Measurements from ENCODE around the gene JMJD6. TPM values are rescaled to one million over a fixed set of nuclear protein-coding genes. Genes with fewer than 3 reads are reported as not detected.

Gene JMJD6
- total RNA-seq, 1 experiment from 2014 or later, result 28.9 TPM

DNA sequence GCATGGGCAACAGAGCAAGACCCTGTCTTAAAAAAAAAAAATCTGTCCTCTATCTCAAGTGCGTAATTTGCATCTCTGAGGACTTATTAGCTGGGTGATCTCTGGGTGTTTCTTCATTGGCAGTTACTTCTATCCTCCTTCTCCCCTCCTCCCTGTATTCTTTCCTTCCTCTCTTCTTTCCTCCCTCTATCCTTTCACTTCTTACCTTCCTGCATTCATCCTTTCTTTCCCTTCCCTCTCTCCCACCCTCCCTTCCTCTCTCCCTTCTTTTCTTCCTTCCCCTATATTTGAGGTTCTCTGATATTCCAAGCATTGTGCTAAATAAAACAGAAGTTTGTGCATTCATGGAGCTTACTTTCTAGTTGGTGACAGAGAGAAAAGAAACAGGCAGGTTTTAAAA lies 22.3 kb upstream of the JMJD6 start:
- Histone ChIP-seq H3T11ph (ENCODE audit: low read length) (no peak overlapping the region), H2BK120ac (ENCODE audit: low read depth, low read length, poor library complexity, severe bottlenecking) (no peak overlapping the region), H3K79me1 (ENCODE audit: insufficient read depth, low read depth, low read length, poor library complexity, severe bottlenecking) (no peaks in the 10 kb centered on the region), H2AK5ac (ENCODE audit: insufficient read length, low read length) (no peak overlapping the region), H3K18ac (ENCODE audit: insufficient read length, low read depth, low read length) (no peak overlapping the region), H4K8ac (replicated peaks; ENCODE audit: insufficient read length, low read depth, low read length) (no peak overlapping the region), H3K56ac (ENCODE audit: insufficient read length, low read depth, low read length) (no peak overlapping the region), H4K91ac (ENCODE audit: insufficient read length, low read depth, low read length) (no peak overlapping the region), H3K79me2 (ENCODE audit: insufficient read depth, low read length) (no peaks in the 10 kb centered on the region), H2BK12ac (ENCODE audit: insufficient read length, low read depth, low read length) (no peak overlapping the region), H3K27ac (ENCODE audit: insufficient read length, low read depth, low read length) (no peak overlapping the region), H3K23me2 (ENCODE audit: insufficient read length, low read depth, low read length, poor library complexity, severe bottlenecking) (no peaks in the 10 kb centered on the region), H3K4ac (ENCODE audit: low read depth, low read length) (no peak overlapping the region), H3K23ac (ENCODE audit: insufficient read length, low read depth, low read length) (no peak overlapping the region), H2BK20ac (ENCODE audit: low read depth, low read length, poor library complexity, severe bottlenecking) (no peak overlapping the region), H3K27me3 (ENCODE audit: insufficient read depth, low read length) (no peaks in the 10 kb centered on the region), H3K9me3 (ENCODE audit: control insufficient read depth, low read depth, low read length) (no peaks in the 10 kb centered on the region), H3K14ac (ENCODE audit: insufficient read depth, low read length) (no peak overlapping the region), H3K4me2 (ENCODE audit: insufficient read depth, insufficient read length, low read length) (no peak overlapping the region), H4K5ac (ENCODE audit: insufficient read length, low read depth, low read length) (no peak overlapping the region), H4K20me1 (ENCODE audit: control insufficient read depth, insufficient read depth, insufficient read length) (no peaks in the 10 kb centered on the region), H2AFZ (ENCODE audit: low read length) (no peak overlapping the region), H3K4me1 (ENCODE audit: insufficient read depth, low read length) (no peaks in the 10 kb centered on the region), H3K9ac (ENCODE audit: extremely low read depth, insufficient read length, low read length) (no peak overlapping the region), H2BK15ac (ENCODE audit: low read depth, low read length) (no peak overlapping the region), H2BK5ac (ENCODE audit: insufficient read length, low read length) (no peak overlapping the region)
- Mint-ChIP-seq H3K36me3 (ENCODE audit: insufficient read depth in 1 of 3, low read depth in 3 of 3) (peaks cover 20 to 51% (median 34%) of the 10 kb centered on the region in 3 experiments), H3K27me3 (ENCODE audit: low read depth) (no peaks in the 10 kb centered on the region), H3K4me3 (no peak overlapping the region), H3K4me1 (no peaks in the 10 kb centered on the region), H3K27ac (no peak overlapping the region), H3K9me3 (no peaks in the 10 kb centered on the region; a peak in 1 of 5 replicates)
- no CpG with 5 or more reads among the region's 1 CpG for WGBS (ENCODE audit: extremely low coverage, insufficient read length, low lambda C conversion rate)
- DNase-seq, result no peak
- TF ChIP-seq CTCF (conservative IDR thresholded peaks at IDR 0.05), result no peak

Measured in H9 (cell line).